HG02938 (cell line): ENCODE measurements around the gene SGF29.
"Not testable (repeated sequence)": the region's sequence is repeated elsewhere in the genome, so short reads cannot be mapped to it uniquely, and the experiment has no call there.

Experiments used
- ATAC-seq: cut with Tn5 transposase; IDR thresholded peaks from one replicate; pipeline ENCODE4 v1.9.1; 2021; ENCODE audit warnings: mild to moderate bottlenecking, moderate library complexity; ENCODE audit not compliant: unreplicated experiment

The SGF29 gene

GRCh38 chr16:28553776-28554633 is at the start of gene SGF29:
TSS of gene SGF29 (plus strand) at chr16:28553920. CDS start at chr16:28581070, 27,150 bp downstream.
- ATAC-seq = peak; percentile 69

DNA sequence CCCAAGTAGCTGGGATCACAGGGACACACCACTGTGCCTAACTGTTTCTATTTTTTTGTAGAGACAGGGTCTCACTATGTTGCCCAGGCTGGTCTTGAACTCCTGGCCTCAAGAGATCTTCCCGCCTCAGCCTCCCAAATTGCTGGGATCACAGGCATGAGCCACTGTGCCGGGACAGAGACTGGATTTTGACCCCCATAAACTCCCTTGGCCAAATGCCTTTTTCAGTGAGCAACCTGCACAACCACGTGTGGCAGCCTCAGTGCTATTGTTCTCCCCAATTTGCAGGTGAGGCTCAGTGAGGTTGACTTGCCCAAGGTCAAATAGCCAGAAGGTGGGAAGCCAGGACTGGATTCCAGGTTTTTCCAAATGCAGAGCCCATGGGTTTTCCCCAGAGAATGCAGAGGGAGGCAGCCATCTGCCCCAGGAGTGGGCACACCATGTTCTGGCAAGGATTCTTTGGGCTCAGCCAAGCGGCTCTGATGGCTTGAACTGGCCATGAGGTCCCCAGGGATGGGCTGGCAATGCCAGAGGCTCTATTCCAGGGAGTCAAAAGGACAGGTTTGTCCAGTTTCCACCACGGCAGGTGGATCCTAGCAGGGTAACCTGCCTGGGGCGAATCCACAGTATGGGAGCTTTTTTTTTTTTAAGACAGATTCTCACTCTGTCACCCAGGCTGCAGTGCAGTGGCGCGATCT is 48.9 kb upstream of the SGF29 start:
- ATAC-seq = no peak

DNA sequence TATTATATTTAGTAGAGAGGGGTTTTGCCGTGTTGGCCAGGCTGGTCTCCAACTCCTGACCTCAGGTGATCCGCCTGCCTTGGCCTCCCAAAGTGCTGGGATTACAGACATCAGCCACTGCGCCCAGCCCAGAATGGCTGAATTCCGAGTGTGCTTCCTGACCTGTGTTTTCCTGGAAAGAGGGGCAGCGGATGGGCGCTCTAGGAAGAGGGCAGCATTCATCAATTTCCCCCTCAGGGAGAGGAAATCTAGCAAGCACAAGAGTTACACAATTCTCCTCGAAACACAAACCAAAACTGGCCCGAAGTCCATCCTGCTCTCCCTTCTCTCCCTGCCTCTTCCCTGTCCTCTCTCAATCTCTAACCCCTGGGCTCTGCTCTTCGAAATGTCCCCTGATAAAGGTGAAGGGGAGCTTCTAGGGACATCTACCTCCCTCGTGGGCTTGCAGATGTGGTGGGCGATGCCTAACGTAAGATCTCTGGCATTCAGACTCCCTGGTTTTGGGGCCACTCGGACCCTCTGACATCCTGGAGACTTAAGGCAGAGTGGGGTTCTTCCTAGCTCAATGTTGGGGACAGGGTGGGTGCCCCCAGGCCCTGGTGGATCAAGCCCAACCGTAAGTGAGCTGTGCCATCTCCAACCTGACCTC is 48.1 kb upstream of the SGF29 start:
- no peak for ATAC-seq

DNA sequence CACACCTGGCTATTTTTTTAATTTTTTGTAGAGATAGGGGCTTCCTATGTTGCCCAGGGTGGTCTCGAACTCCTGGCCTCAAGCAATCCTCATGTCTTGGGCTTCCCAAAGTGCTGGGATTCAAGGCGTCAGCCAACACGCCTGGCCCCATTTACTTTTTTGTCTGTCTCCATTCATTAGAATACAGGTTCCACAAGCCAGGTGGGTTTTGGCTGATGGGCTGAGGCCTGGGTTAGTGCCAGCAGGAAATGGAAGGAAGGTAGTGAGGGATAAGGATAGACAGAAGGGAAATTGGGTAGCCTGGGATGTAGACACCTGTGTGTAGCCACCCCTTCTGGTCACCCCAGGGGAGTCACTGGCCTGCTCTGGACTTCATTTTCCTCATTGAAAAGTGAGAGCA is 42.7 kb upstream of the SGF29 start:
- ATAC-seq = no peak

DNA sequence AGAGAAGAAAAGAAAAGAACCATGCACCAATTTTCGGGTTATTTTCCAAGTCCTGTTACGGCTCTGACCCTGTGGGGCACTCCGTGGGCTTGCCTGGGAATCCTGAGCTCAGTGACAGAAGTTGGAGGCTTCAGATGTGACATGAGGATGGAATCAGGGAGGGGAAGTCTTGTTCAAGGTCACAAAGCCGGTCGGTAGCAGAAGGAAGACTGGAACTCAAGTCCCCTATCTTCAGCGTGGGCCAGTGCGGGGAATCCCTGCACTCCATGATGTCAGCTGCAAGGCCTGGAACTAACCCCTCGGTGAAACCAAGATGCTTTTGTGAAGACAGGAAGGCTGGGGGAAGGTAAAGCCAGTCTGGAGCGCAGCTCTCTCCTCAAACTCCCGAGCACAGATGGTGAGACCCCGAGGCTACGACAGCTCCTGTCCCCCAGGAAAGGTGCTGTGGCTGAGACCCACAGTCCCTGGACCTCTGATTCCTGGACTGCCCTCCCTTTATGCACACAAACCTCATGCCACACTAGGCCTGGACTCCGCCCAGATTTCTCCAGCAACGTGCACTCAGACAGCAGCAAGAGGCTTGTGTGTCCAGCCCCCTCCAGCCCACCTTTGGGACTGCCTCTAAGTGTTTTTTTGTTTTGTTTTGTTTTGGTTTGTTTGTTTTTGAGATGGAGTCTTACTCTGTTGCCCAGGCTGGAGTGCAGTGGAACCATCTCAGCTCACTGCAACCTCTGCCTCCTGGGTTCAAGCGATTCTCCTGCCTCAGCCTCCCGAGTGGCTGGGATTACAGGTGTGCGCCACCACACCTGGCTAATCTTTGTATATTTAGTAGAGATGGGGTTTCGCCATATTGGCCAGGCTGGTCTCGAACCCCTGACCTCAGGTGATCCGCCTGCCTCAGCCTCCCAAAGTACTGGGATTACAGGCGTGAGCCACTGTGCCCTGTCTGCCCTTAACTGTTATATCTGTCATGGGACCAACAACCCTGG is 41.6 kb upstream of the SGF29 start:
- ATAC-seq = no peak

- no peak for ATAC-seq
These were observed 40.1 kb upstream of the SGF29 start for GRCh38 chr16:28513484-28514181.

DNA sequence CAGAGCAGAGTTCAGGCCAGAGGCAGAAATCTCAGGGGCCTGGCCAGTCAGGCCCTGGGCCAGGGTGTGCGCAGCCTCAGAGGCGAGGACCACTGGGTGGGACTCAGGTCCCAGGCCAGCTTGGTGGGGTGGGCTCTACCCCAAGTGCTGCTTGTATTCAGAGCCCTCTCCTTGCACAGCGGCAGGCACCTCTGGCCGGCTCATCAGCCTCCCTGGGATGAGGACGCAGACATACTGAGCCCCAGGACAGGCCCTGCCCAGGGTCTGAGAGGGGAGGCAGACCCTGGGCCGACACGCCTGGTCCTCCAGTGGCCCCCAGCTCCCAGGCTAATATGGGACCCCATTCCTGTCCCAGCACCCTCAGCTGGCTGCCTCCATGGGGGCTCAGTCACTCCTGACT is 39.5 kb upstream of the SGF29 start:
- ATAC-seq = no peak

DNA sequence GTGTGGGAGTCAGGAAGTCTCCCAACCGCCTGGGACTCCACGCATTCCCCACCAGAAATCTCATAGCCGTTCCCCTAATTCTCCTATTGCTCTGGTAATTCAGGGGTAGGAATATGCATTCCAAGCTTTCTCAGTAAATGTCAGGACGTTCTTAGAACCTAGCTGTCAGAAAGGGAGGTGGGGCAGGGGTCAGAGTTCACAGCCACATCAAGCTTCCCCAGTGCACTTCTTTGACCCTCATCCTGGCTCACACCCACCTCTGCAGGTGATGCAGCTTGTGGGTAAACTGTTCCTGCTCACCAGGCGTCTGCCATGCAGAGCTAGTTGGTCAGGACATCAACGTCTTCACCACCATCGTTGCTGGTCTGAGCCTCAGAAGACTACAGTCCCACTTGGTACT is 33.0 kb upstream of the SGF29 start:
- no peak for ATAC-seq

- no peak for ATAC-seq
These were observed 32.3 kb upstream of the SGF29 start for GRCh38 chr16:28521436-28521835.

GRCh38 chr16:28522792-28523191 is 30.9 kb upstream of the SGF29 start:
- no peak for ATAC-seq

GRCh38 chr16:28524681-28525171 is 29.0 kb upstream of the SGF29 start:
- no peak for ATAC-seq

DNA sequence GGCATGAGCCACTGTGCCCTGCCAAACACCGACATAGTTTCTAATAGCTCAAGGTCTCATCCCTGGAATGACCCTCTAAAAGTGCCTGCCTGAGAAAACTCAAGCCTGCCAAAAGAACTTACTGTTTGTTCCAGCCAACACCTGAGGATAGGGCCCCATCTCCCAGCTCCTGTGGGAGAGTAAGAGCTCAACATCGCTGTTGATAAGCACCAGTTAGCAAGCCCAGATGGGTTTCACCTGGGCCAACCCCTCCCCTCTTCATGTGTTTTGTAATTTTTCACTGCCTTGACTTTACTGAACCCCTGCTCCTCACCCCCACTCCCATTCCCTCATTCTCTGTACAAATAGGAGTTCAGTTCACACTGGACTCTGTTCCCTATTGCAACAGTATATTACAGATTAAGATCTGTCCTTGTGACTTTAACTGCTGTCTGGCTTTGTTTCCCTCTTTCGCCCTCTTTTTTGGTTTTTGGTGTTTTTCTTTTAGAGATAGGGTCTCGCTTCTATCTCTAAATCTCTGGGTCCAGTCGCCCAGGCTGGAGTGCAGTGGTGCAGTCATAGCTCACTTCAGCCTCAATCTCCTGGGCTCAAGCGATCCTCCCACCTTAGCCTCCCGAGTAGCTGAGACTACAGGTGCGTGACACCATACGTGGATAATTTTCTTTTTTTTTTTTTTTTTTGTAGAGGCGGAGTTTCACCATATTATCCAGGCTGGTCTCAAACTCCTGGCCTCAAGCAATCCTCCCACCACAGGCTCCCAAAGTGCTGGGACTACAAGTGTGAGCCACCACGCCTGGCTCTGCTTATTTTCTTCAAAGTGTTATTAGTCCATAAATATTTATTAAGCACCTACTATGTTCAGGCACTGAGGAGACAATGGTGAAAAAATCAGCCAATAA is 27.3 kb upstream of the SGF29 start:
- ATAC-seq = no peak

GRCh38 chr16:28527100-28527785 is 26.5 kb upstream of the SGF29 start:
- not testable (repeated sequence) for ATAC-seq

DNA sequence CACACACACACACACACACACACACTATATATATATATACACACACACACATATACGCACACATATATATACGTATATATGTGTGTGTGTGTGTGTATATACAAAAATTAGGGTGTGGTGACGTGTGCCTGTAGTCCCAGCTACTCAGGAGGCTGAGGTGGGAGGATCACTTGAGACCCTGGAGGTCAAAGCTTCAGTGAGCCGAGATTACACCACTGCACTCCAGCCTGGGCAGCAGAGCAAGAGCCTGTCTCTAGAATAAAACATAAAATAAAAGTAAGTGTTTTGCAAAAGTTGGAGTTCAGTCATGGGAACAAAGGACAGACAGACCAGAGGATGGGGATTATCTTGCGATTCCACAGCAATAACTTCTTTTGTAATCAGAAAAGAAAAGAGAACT is 25.7 kb upstream of the SGF29 start:
- no peak for ATAC-seq

DNA sequence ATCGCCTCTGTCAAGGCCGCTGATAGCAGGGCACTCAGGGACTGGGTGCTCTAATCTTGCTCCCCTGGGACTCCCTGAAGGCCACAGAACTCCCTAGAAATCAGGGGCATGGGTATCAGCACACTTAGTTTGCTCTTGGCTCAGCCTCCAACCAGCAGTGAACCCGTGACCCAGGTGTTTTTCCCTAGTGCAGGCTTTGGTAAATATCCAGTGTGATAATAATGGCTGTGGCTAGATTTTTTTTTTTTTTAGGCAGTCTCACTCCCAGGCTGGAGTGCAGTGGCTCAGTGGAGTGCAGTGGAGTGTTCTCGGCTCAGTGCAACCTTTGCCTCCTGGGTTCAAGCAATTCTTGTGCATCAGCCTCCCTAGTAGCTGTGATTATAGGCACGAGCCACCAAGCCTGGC is 25.3 kb upstream of the SGF29 start:
- ATAC-seq = no peak

- no peak for ATAC-seq
These were observed 24.6 kb upstream of the SGF29 start for GRCh38 chr16:28529124-28529523.

DNA sequence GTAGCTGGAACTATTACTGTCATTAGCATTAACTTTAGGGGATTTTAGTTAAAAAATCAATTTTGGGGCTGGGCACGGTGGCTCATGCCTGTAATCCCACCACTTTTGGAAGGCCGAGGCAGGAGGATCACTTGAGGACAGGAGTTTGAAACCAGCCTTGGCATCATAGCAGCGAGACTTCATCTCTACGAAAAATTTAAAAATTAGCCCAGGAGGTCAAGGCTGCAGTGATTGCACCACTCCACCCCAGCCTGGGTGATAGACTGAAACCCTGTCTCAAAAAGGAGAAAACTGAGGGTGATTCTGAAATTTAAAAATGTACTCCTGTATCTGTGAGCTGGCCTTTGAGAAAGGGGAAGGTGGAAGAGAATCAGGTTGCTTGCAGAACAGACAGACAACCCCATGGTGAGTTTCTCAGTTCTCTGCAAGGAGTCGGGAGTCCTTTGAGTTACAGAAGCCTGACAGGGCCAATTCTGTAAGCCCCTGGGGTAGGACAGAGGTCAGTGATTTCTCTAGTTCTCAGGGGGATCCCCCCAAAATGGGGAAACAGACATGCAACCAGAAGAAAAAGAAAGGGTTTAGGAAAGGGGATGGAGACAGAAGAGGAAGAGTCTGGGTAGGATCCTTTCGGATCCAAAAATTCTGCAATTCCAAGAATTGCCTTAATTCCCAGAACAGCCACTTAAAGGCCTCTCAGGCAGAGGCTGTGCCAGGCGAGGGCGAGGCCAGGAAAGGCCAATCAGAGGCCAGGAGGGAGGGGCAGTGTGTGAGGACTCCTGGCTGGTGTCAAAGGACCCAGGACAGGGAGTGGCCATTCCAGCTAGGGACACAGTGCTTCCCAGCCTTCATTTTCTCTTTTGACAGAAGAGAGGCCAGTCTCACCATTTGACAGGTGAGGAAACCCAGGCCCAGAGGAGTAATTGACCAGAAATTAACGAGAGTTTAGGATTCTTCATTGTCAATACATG is 21.7 kb upstream of the SGF29 start:
- no peak for ATAC-seq
